NB4 (cell line): ENCODE measurements around the gene RCAN3.

Experiments used
- MYC ChIP-seq: IDR thresholded peaks from 2 replicates; pipeline ENCODE4 v1.6.1; 2011; ENCODE audit warnings: low read depth, low read length
- POLR2A ChIP-seq: IDR thresholded peaks from 2 replicates; pipeline ENCODE4 v1.6.1; 2011; ENCODE audit warnings: mild to moderate bottlenecking; ENCODE audit not compliant: insufficient read length; ENCODE audit errors: extremely low read depth
- TF ChIP-seq, protein P1 (sequence below): IDR thresholded peaks from one replicate; pipeline ENCODE4 v1.5.1; 2012; ENCODE audit warnings: low read depth, low read length
- TF ChIP-seq, protein P2 (sequence below): IDR thresholded peaks from 2 replicates; pipeline ENCODE4 v1.6.1; 2011; ENCODE audit warnings: low read depth, low read length

DNA sequence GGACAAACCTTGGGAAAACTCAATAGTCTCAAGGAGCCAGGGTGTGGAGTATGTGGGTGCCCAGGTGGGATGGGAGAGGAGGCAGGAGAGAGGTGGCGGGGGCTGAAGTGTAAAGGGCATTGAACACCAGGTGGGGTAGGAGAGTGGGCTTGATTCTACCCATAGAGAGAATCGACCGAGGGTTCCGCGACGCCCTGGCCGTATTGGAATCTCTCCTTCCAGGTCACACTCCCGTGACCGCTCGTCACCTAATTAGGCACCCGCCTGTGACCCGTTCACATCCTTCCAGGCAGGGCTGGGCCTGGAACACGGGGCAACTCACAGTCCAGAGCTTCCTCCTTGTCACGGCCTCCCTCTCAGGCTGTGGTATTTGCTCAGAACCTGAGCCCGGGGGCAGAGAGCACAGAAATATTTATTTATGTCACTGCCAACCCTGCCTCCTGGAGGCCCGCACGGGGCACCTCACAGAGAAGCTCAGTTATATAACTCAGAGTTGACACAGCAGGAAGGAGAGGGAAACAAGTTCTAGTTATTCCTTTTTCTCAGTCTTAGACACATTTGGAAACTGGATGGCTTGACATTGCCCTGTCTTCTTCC lies 65.3 kb downstream of the RCAN3 start:
- TF ChIP-seq, protein P1, sequence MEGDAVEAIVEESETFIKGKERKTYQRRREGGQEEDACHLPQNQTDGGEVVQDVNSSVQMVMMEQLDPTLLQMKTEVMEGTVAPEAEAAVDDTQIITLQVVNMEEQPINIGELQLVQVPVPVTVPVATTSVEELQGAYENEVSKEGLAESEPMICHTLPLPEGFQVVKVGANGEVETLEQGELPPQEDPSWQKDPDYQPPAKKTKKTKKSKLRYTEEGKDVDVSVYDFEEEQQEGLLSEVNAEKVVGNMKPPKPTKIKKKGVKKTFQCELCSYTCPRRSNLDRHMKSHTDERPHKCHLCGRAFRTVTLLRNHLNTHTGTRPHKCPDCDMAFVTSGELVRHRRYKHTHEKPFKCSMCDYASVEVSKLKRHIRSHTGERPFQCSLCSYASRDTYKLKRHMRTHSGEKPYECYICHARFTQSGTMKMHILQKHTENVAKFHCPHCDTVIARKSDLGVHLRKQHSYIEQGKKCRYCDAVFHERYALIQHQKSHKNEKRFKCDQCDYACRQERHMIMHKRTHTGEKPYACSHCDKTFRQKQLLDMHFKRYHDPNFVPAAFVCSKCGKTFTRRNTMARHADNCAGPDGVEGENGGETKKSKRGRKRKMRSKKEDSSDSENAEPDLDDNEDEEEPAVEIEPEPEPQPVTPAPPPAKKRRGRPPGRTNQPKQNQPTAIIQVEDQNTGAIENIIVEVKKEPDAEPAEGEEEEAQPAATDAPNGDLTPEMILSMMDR, result no peak
- TF ChIP-seq MYC (no peak), POLR2A (no peak)
- TF ChIP-seq, protein P2, sequence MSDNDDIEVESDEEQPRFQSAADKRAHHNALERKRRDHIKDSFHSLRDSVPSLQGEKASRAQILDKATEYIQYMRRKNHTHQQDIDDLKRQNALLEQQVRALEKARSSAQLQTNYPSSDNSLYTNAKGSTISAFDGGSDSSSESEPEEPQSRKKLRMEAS, result no peak
